Activated CD4-positive, alpha-beta memory T cell treated with anti-CD3 and anti-CD28 coated beads for 36 hours (primary cell): ENCODE results near the gene ANTKMT. TPM values are rescaled to one million over a fixed set of nuclear protein-coding genes. Genes with fewer than 3 reads are reported as not detected.
"Not testable (repeated sequence)": the region's sequence is repeated elsewhere in the genome, so short reads cannot be mapped to it uniquely, and the experiment has no call there.

Experiments
- CTCF ChIA-PET: fragments of 350-600 bp; sonication (Branson Sonifier 250); formaldehyde crosslinking; loops from one replicate; lab custom pipeline; 2021; ENCODE audit warnings: antibody characterized with exemption, inconsistent platforms; lab: Charles Lee
- POLR2A ChIA-PET: fragments of 350-600 bp; sonication (Branson Sonifier 250); formaldehyde crosslinking; loops from one replicate; lab custom pipeline; 2021; ENCODE audit warnings: antibody characterized with exemption; lab: Charles Lee
- DNase-seq: peaks from one replicate; pipeline ENCODE4 v3.0.0-alpha.2; 2020
- H3K27ac Mint-ChIP-seq: one replicate; pipeline ENCODE4 v1.8.0; 2021; ENCODE audit warnings: mixed read lengths
- H3K27me3 Mint-ChIP-seq: one replicate; pipeline ENCODE4 v1.8.0; 2021; ENCODE audit warnings: mixed read lengths
- H3K36me3 Mint-ChIP-seq: one replicate; pipeline ENCODE4 v1.8.0; 2021; ENCODE audit warnings: mixed read lengths
- H3K4me1 Mint-ChIP-seq: one replicate; pipeline ENCODE4 v1.8.0; 2021; ENCODE audit warnings: low read depth, mixed read lengths
- H3K4me3 Mint-ChIP-seq: one replicate; pipeline ENCODE4 v1.8.0; 2021; ENCODE audit warnings: mild to moderate bottlenecking, mixed read lengths
- H3K9me3 Mint-ChIP-seq: one replicate; pipeline ENCODE4 v1.8.0; 2021; ENCODE audit warnings: mixed read lengths
- intact Hi-C: fragments of 100-400 bp; cut with micrococcal nuclease; formaldehyde crosslinking; loops from one replicate; pipeline ENCODE4 v1.15.1; 2023
- total RNA-seq, 2 experiments: library from RNA; stranded (reverse); gene quantifications; one replicate each; pipeline ENCODE4 v1.2.3, GENCODE V29; 2021

The ANTKMT gene
- total RNA-seq, 2 experiments from 2014 or later, result 31.2 to 34.9 TPM

GRCh38 chr16:712740-713250 is 8.2 kb upstream of the ANTKMT start:
- H3K4me3 Mint-ChIP-seq, H3K4me1 Mint-ChIP-seq, H3K36me3 Mint-ChIP-seq, intact Hi-C loops, H3K9me3 Mint-ChIP-seq, H3K27ac Mint-ChIP-seq: not testable (repeated sequence)
- POLR2A ChIA-PET, result interaction anchor here (1.2 to 1.6 kb wide), 2 partner anchors 8 to 73 kb away, joined by 3 to 5 read pairs; partner anchors contain the start of gene ANTKMT
- DNase-seq, result peak; percentile 78
- H3K27me3 Mint-ChIP-seq, result peaks cover 32% of the 10 kb centered on the region
- CTCF ChIA-PET, result interaction anchor here (0.7 to 5.2 kb wide), 21 partner anchors 7 to 390 kb away, joined by 3 to 120 read pairs (median 4); partner anchors contain the start of genes ANTKMT, CCDC78, CHTF18 and CIAO3

GRCh38 chr16:714079-714478 is 6.9 kb upstream of the ANTKMT start:
- peaks cover 8% of the 10 kb centered on the region for H3K4me1 Mint-ChIP-seq
- H3K4me3 Mint-ChIP-seq, result no peak overlapping the region
- ChIA-PET POLR2A (no interaction called here), CTCF (interaction anchor here (1.3 to 5.2 kb wide), 6 partner anchors 10 to 72 kb away, joined by 4 to 120 read pairs (median 12); partner anchors contain the start of genes CHTF18, CIAO3 and RPUSD1)
- no peak for DNase-seq
- no peaks in the 10 kb centered on the region for H3K36me3 Mint-ChIP-seq
- H3K27ac Mint-ChIP-seq, result no peak overlapping the region
- no peaks in the 10 kb centered on the region for H3K9me3 Mint-ChIP-seq
- intact Hi-C loops, result no loop called here
- H3K27me3 Mint-ChIP-seq, result peaks cover 21% of the 10 kb centered on the region

GRCh38 chr16:714558-715476 is 6.1 kb upstream of the ANTKMT start, which contains the start of gene METRN:
Gene METRN, plus strand, starts transcription at chr16:715118. Its CDS starts 172 bp downstream, at chr16:715290.
- H3K27me3 Mint-ChIP-seq, result peaks cover 14% of the 10 kb centered on the region
- H3K27ac Mint-ChIP-seq, result no peak within 1 kb of the TSS
- DNase-seq, result peak; percentile 91
- H3K4me3 Mint-ChIP-seq, result peak within 1 kb of the TSS; percentile 57
- no peaks in the 10 kb centered on the region for H3K9me3 Mint-ChIP-seq
- ChIA-PET CTCF (interaction anchor here (0.7 to 5.2 kb wide), 8 partner anchors 10 to 340 kb away, joined by 3 to 120 read pairs (median 10); partner anchors contain the start of genes CHTF18, CIAO3, HAGHL and RPUSD1), POLR2A (interaction anchor here (0.6 to 1.5 kb wide), 4 partner anchors 11 to 40 kb away, joined by 3 to 9 read pairs (median 6); partner anchors contain the start of genes CCDC78 and HAGHL)
- no peaks in the 10 kb centered on the region for H3K36me3 Mint-ChIP-seq
- peaks cover 14% of the 10 kb centered on the region for H3K4me1 Mint-ChIP-seq
- intact Hi-C loops, result no loop called here

- H3K4me3 Mint-ChIP-seq, result peak overlapping the region; percentile 57
- peaks cover 19% of the 10 kb centered on the region for H3K4me1 Mint-ChIP-seq
- no peak overlapping the region for H3K27ac Mint-ChIP-seq
- H3K27me3 Mint-ChIP-seq, result peaks cover 10% of the 10 kb centered on the region
- H3K9me3 Mint-ChIP-seq, result no peaks in the 10 kb centered on the region
- no peak for DNase-seq
- H3K36me3 Mint-ChIP-seq, result no peaks in the 10 kb centered on the region
- ChIA-PET CTCF (interaction anchor here (0.8 to 5.2 kb wide), 10 partner anchors 9 to 71 kb away, joined by 3 to 120 read pairs (median 6); partner anchors contain the start of genes CHTF18, CIAO3, HAGHL and RPUSD1), POLR2A (interaction anchor here (0.6 to 1.5 kb wide), 5 partner anchors 11 to 41 kb away, joined by 3 to 9 read pairs (median 6); partner anchors contain the start of genes CCDC78 and HAGHL)
- intact Hi-C loops, result loop anchor here (1.0 kb wide), 1 partner anchor 25 kb away; the partner anchor contains the start of gene CIAO3
Observed at GRCh38 chr16:715477-716199, 5.3 kb upstream of the ANTKMT start.

GRCh38 chr16:716200-716568 is 4.8 kb upstream of the ANTKMT start:
- POLR2A ChIA-PET, result interaction anchor here (1.2 to 1.5 kb wide), 4 partner anchors 10 to 21 kb away, joined by 3 to 9 read pairs (median 6); partner anchors contain the start of genes CCDC78 and HAGHL
- Mint-ChIP-seq H3K27ac (no peak overlapping the region), H3K27me3 (peaks cover 9% of the 10 kb centered on the region), H3K9me3 (no peaks in the 10 kb centered on the region), H3K4me3 (peak overlapping the region; percentile 37), H3K36me3 (no peaks in the 10 kb centered on the region), H3K4me1 (peaks cover 19% of the 10 kb centered on the region)
- intact Hi-C loops, result loop anchor here (1.0 kb wide), 1 partner anchor 24 kb away; the partner anchor contains the start of gene CIAO3
- DNase-seq, result no peak
- CTCF ChIA-PET, result interaction anchor here (0.8 to 5.2 kb wide), 9 partner anchors 9 to 70 kb away, joined by 3 to 120 read pairs (median 9); partner anchors contain the start of genes CHTF18, CIAO3, HAGHL and RPUSD1

GRCh38 chr16:716768-717325 is 4.1 kb upstream of the ANTKMT start:
- Mint-ChIP-seq H3K4me3 (peak overlapping the region; percentile 37), H3K36me3 (no peaks in the 10 kb centered on the region), H3K9me3 (no peaks in the 10 kb centered on the region), H3K27ac (no peak overlapping the region), H3K4me1 (peaks cover 19% of the 10 kb centered on the region), H3K27me3 (peaks cover 7% of the 10 kb centered on the region)
- ChIA-PET CTCF (interaction anchor here (0.9 to 5.2 kb wide), 6 partner anchors 11 to 70 kb away, joined by 3 to 120 read pairs (median 6); partner anchors contain the start of genes CHTF18, CIAO3, HAGHL and RPUSD1), POLR2A (interaction anchor here (1.4 to 1.5 kb wide), 2 partner anchors 9 to 13 kb away, joined by 3 to 9 read pairs; partner anchors contain the start of genes CCDC78 and HAGHL)
- intact Hi-C loops, result loop anchor here (1.0 kb wide), 1 partner anchor 23 kb away; the partner anchor contains the start of gene CIAO3
- no peak for DNase-seq

- Mint-ChIP-seq H3K9me3 (no peaks in the 10 kb centered on the region), H3K36me3 (no peaks in the 10 kb centered on the region), H3K27me3 (peaks cover 7% of the 10 kb centered on the region), H3K4me3 (no peak overlapping the region), H3K27ac (no peak overlapping the region), H3K4me1 (peaks cover 19% of the 10 kb centered on the region)
- intact Hi-C loops, result no loop called here
- CTCF ChIA-PET, result interaction anchor here (0.6 kb wide), 1 partner anchor 18 kb away, joined by 4 read pairs; no protein-coding TSS in a partner anchor
- no peak for DNase-seq
- POLR2A ChIA-PET, result no interaction called here
Observed at GRCh38 chr16:717450-718245, 3.3 kb upstream of the ANTKMT start.

- peaks cover 5% of the 10 kb centered on the region for H3K27me3 Mint-ChIP-seq
- DNase-seq, result no peak
- no peak overlapping the region for H3K27ac Mint-ChIP-seq
- H3K4me3 Mint-ChIP-seq, result no peak overlapping the region
- no peaks in the 10 kb centered on the region for H3K36me3 Mint-ChIP-seq
- no peaks in the 10 kb centered on the region for H3K9me3 Mint-ChIP-seq
- POLR2A ChIA-PET, result no interaction called here
- intact Hi-C loops, result no loop called here
- CTCF ChIA-PET, result interaction anchor here (1.2 kb wide), 1 partner anchor 11 kb away, joined by 4 read pairs; no protein-coding TSS in a partner anchor
- H3K4me1 Mint-ChIP-seq, result peaks cover 18% of the 10 kb centered on the region
Observed at GRCh38 chr16:718389-718788, 2.6 kb upstream of the ANTKMT start.

- no peaks in the 10 kb centered on the region for H3K36me3 Mint-ChIP-seq
- no peak for DNase-seq
- peaks cover 5% of the 10 kb centered on the region for H3K27me3 Mint-ChIP-seq
- peak overlapping the region; percentile 65 for H3K27ac Mint-ChIP-seq
- peak overlapping the region; percentile 39 for H3K4me3 Mint-ChIP-seq
- H3K4me1 Mint-ChIP-seq, result peaks cover 18% of the 10 kb centered on the region
- ChIA-PET CTCF (interaction anchor here (1.2 to 2.9 kb wide), 4 partner anchors 11 to 66 kb away, joined by 4 to 33 read pairs (median 6); partner anchors contain the start of gene RHOT2), POLR2A (no interaction called here)
- intact Hi-C loops, result no loop called here
- H3K9me3 Mint-ChIP-seq, result no peaks in the 10 kb centered on the region
Observed at GRCh38 chr16:718922-719321, 2.0 kb upstream of the ANTKMT start.
